ENCODE measurements around the gene IFFO2.

DNA sequence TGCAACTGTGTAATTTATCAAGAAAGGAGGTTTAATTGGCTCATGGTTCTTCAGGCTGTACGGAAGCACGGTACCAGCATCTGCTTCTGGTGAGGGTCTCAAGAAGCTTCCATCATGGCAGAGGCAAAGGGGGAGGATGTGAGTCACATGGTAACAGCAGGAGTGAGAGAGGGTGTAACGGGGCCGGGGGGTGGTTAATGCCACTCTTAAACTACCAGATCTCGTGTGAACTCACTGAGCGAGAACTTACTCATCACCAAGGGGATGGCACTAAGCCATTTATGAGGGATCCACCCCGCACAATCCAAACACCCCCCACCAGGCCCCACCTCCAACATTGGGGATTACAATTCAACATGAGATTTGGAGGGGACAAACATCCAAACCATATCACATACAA lies 21.0 kb upstream of the IFFO2 start:
- TF ChIP-seq, protein P1, sequence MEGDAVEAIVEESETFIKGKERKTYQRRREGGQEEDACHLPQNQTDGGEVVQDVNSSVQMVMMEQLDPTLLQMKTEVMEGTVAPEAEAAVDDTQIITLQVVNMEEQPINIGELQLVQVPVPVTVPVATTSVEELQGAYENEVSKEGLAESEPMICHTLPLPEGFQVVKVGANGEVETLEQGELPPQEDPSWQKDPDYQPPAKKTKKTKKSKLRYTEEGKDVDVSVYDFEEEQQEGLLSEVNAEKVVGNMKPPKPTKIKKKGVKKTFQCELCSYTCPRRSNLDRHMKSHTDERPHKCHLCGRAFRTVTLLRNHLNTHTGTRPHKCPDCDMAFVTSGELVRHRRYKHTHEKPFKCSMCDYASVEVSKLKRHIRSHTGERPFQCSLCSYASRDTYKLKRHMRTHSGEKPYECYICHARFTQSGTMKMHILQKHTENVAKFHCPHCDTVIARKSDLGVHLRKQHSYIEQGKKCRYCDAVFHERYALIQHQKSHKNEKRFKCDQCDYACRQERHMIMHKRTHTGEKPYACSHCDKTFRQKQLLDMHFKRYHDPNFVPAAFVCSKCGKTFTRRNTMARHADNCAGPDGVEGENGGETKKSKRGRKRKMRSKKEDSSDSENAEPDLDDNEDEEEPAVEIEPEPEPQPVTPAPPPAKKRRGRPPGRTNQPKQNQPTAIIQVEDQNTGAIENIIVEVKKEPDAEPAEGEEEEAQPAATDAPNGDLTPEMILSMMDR (IDR thresholded peaks at IDR 0.05), result no peak
- TF ChIP-seq POLR2A (IDR thresholded peaks at IDR 0.05), result no peak
